Endothelial cell of umbilical vein (primary cell): ENCODE results near the gene PRDM7.

ENCODE experiments used
- POLR2A ChIP-seq: IDR thresholded peaks from 2 replicates; pipeline ENCODE4 v1.6.1; 2012; ENCODE audit warnings: low read depth, mild to moderate bottlenecking, control low read depth, low read length
- POLR2AphosphoS5 ChIP-seq: IDR thresholded peaks from 2 replicates; pipeline ENCODE4 v1.6.1; 2012; ENCODE audit warnings: low read depth, mild to moderate bottlenecking, control low read depth, low read length, moderate library complexity; ENCODE audit not compliant: insufficient read depth
- TF ChIP-seq, protein P1 (sequence below), 2 donors: IDR thresholded peaks; 1 replicate in 1 of 2; 2 replicates in 1 of 2; pipeline ENCODE4 v1.5.1; 2011; ENCODE audit warnings: low read length in 2 of 2, mild to moderate bottlenecking in 2 of 2, moderate library complexity in 2 of 2, control low read depth in 1 of 2, inconsistent platforms in 1 of 2, low read depth in 1 of 2; ENCODE audit not compliant: insufficient read depth in 1 of 2; ENCODE audit errors: extremely low read depth in 1 of 2

DNA sequence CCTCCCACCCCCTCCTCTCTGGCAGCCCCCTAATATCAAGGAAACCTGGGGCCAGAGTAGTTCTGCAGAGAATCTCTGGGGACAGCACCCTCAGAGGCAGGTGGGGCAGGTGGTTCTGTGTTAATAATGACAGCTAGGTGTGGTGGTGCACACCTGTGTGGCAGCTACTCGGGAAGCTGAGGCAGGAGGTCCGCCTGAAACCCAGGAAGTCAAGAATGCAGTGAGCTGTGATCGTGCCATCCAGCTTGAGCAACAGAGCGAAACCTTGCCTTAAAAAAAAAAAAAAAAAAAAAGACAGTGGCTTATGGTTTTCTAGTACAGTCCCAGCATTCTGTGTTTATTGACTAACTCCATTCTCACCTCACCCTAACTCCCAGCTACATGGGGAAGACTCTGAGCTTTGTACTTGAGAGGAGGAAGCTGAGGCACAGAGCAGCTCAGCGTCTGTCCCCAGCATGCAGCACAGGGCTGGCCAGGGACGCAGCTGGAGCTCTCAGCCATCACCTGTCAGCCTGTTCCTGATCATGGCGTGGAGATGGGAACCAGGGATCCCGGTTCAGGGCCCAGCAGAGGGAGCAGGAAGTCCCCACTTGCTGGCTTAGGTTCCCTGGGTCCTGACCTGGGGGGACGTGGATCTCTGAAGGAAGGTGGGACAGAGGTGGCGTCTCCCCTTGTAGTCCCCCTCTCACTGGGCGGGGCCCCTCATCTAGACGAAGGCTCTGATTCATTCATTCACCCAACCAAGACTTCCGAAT, 64.0 kb downstream of the PRDM7 start:
- TF ChIP-seq POLR2A (no peak), POLR2AphosphoS5 (no peak)
- TF ChIP-seq, protein P1, sequence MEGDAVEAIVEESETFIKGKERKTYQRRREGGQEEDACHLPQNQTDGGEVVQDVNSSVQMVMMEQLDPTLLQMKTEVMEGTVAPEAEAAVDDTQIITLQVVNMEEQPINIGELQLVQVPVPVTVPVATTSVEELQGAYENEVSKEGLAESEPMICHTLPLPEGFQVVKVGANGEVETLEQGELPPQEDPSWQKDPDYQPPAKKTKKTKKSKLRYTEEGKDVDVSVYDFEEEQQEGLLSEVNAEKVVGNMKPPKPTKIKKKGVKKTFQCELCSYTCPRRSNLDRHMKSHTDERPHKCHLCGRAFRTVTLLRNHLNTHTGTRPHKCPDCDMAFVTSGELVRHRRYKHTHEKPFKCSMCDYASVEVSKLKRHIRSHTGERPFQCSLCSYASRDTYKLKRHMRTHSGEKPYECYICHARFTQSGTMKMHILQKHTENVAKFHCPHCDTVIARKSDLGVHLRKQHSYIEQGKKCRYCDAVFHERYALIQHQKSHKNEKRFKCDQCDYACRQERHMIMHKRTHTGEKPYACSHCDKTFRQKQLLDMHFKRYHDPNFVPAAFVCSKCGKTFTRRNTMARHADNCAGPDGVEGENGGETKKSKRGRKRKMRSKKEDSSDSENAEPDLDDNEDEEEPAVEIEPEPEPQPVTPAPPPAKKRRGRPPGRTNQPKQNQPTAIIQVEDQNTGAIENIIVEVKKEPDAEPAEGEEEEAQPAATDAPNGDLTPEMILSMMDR (IDR thresholded peaks at IDR 0.05; ENCODE audit: extremely low read depth in 1 of 2, insufficient read depth in 1 of 2, low read depth in 1 of 2, low read length in 2 of 2), result no peak
